Measurements from ENCODE around the gene LRRC75B. TPM values are rescaled to one million over a fixed set of nuclear protein-coding genes. Genes with fewer than 3 reads are reported as not detected.
"Not testable (repeated sequence)": the region's sequence is repeated elsewhere in the genome, so short reads cannot be mapped to it uniquely, and the experiment has no call there.

Gene LRRC75B
- total and polyA plus RNA-seq, 2 of the 8 experiments (the other 6 are each of a cell fraction or from before 2014, with no cell fraction given) = 12.2 to 26.6 TPM

DNA sequence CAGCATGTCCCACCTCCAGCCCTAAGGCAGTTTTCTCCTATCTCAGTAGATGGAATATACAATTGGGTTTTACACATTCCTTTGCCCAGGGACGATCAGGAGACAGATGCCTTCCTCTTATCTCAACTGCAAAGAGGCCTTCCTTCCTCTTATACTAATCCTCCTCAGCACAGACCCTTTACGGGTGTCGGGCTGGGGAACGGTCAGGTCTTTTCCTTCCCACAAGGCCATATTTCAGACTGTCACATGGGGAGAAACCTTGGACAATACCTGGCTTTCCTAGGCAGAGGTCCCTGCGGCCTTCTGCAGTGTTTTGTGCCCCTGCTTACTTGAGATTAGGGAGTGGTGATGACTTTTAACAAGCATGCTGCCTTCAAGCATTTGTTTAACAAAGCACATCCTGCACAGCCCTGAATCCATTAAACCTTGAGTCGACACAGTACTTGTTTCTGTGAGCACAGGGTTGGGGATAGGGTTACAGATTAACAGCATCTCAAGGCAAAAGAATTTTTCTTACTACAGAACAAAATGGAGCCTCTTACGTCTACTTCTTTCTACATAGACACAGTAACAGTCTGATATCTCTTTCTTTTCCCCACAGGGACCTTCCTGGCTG is 38.0 kb upstream of the LRRC75B start:
- not testable (repeated sequence) for FAIRE-seq; H2AK5ac ChIP-seq (ENCODE audit: low read depth, low read length)
- CTCF ChIA-PET (ENCODE audit: partially characterized antibody) = interaction anchor here (0.6 kb wide), 1 partner anchor 198 kb away, joined by 3 read pairs; no protein-coding TSS in a partner anchor

More for the DNA sequence above, 38.0 kb upstream of the LRRC75B start:
- peak overlapping the region; percentile 80; the same call in 1 of the 2 replicates for H2BK12ac ChIP-seq (ENCODE audit: low read depth, low read length)
- H3K9me3 ChIP-seq (ENCODE audit: insufficient read depth in 2 of 2, low read depth in 1 of 2, low read length in 1 of 2); H3K56ac ChIP-seq (replicated peaks; ENCODE audit: insufficient read length, low read depth, low read length); H2AFZ ChIP-seq (ENCODE audit: low read length); H2BK5ac ChIP-seq (ENCODE audit: low read depth, low read length); H2BK15ac ChIP-seq (ENCODE audit: low read length); H3K36me3 ChIP-seq (ENCODE audit: control insufficient read depth in 2 of 4, insufficient read depth in 4 of 4, low read length in 3 of 4); H3K4me1 ChIP-seq (replicated peaks in 1 of 4; ENCODE audit: control insufficient read depth in 3 of 4, insufficient read depth in 4 of 4, low read length in 3 of 4); H3K79me1 ChIP-seq (ENCODE audit: low read depth, low read length); H2BK120ac ChIP-seq (replicated peaks; ENCODE audit: low read depth, low read length); H3K18ac ChIP-seq (ENCODE audit: extremely low read depth, low read length); H3K14ac ChIP-seq (ENCODE audit: insufficient read length); H2BK20ac ChIP-seq (ENCODE audit: low read length); DNase-seq (ENCODE audit: low read depth in 1 of 2, low spot score in 2 of 2); H3K23ac ChIP-seq (ENCODE audit: insufficient read length); H3K4ac ChIP-seq (replicated peaks; ENCODE audit: insufficient read length, low read depth, low read length); H4K8ac ChIP-seq (ENCODE audit: extremely low read depth, insufficient read depth, low read length); H3K79me2 ChIP-seq (ENCODE audit: control insufficient read depth in 1 of 2, insufficient read depth in 2 of 2, low read length in 2 of 2); H3K4me2 ChIP-seq (ENCODE audit: insufficient read depth in 1 of 2, low read depth in 2 of 2, low read length in 2 of 2); H3K9ac ChIP-seq (replicated peaks in 1 of 4; ENCODE audit: extremely low read depth in 1 of 4, low read depth in 3 of 4, low read length in 3 of 4); H3K4me3 ChIP-seq (ENCODE audit: extremely low read depth in 1 of 4, insufficient read depth in 2 of 4, low read depth in 3 of 4, low read length in 4 of 4); H3K23me2 ChIP-seq (ENCODE audit: low read depth, low read length); H4K20me1 ChIP-seq (replicated peaks in 1 of 2; ENCODE audit: control insufficient read depth in 1 of 2, insufficient read depth in 2 of 2, low read length in 2 of 2); H4K91ac ChIP-seq (replicated peaks; ENCODE audit: insufficient read length, low read length); H3K27me3 ChIP-seq (replicated peaks in 1 of 4; ENCODE audit: control insufficient read depth in 3 of 4, extremely low read depth in 1 of 4, insufficient read depth in 3 of 4, low read length in 3 of 4); POLR2A ChIA-PET (ENCODE audit: partially characterized antibody); H4K5ac ChIP-seq (ENCODE audit: insufficient read length, low read depth, low read length); H3K27ac ChIP-seq (ENCODE audit: low read depth, low read length): not testable (repeated sequence)
- 59% methylated on average over 7 of the region's 7 CpGs; no CpG with 5 or more reads in 1 of the 2 experiments for WGBS, 2 experiments (ENCODE audit: extremely low coverage in 1 of 2, insufficient coverage in 1 of 2, insufficient read length in 1 of 2, insufficient replicate concordance in 2 of 2, low coverage in 1 of 2, low lambda C conversion rate in 2 of 2, missing lambda C conversion rate in 1 of 2)
